Duodenal mucosa (tissue), 2 donors: ENCODE measurements around the gene CKLF.

Source experiments
- H3K27ac ChIP-seq: one replicate; pipeline ENCODE4 v1.7.0; 2013; ENCODE audit warnings: low read depth, low read length
- H3K27me3 ChIP-seq, 2 donors: one replicate each; pipeline ENCODE4 v1.7.0; 2013; ENCODE audit warnings: low read length in 2 of 2, control low read depth in 1 of 2; ENCODE audit not compliant: insufficient read depth in 2 of 2, control insufficient read depth in 1 of 2
- H3K36me3 ChIP-seq, 2 donors: one replicate each; pipeline ENCODE4 v1.7.0; 2013; ENCODE audit warnings: low read length in 2 of 2, control low read depth in 1 of 2; ENCODE audit not compliant: insufficient read depth in 2 of 2, control insufficient read depth in 1 of 2
- H3K4me1 ChIP-seq, 2 donors: one replicate each; pipeline ENCODE4 v1.7.0; 2013; ENCODE audit warnings: low read length in 2 of 2, control low read depth in 1 of 2; ENCODE audit not compliant: insufficient read depth in 2 of 2, control insufficient read depth in 1 of 2
- H3K4me3 ChIP-seq, 2 donors: one replicate each; pipeline ENCODE4 v1.7.0; 2013; ENCODE audit warnings: low read length in 2 of 2, low read depth in 1 of 2
- H3K9ac ChIP-seq, 2 donors: one replicate each; pipeline ENCODE4 v1.7.0; 2013; ENCODE audit warnings: low read length in 2 of 2, low read depth in 1 of 2
- H3K9me3 ChIP-seq, 2 donors: one replicate each; pipeline ENCODE4 v1.7.0; 2013; ENCODE audit warnings: low read length in 2 of 2, control low read depth in 1 of 2; ENCODE audit not compliant: control insufficient read depth in 1 of 2

Gene CKLF

DNA sequence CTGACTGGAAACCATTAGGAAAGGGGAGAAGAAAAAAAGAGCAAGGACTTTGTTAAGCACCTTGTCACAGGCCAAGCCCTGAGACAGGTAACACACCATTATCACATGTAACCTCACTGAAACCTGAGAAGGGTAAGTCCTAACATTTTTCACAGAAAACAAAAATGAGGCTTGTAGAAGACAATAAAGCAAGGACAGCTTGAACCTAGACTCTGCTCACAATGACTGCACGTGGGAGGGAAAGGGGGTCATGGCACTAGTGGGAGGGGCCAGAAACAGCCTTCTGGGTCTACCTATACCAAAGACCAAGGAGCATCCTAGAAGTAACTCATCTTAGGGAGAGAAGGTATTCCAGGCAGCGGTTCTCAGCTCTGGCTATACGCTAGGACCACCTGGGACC lies 10.0 kb upstream of the CKLF start:
- no peak overlapping the region for H3K4me3 ChIP-seq
- H3K27me3 ChIP-seq = no peaks in the 10 kb centered on the region
- H3K9ac ChIP-seq = no peak overlapping the region
- no peaks in the 10 kb centered on the region for H3K9me3 ChIP-seq
- H3K27ac ChIP-seq = no peak overlapping the region
- H3K4me1 ChIP-seq = peaks cover 5 to 11% of the 10 kb centered on the region in 2 donors
- peaks cover 0 to 6% of the 10 kb centered on the region in 2 donors for H3K36me3 ChIP-seq

DNA sequence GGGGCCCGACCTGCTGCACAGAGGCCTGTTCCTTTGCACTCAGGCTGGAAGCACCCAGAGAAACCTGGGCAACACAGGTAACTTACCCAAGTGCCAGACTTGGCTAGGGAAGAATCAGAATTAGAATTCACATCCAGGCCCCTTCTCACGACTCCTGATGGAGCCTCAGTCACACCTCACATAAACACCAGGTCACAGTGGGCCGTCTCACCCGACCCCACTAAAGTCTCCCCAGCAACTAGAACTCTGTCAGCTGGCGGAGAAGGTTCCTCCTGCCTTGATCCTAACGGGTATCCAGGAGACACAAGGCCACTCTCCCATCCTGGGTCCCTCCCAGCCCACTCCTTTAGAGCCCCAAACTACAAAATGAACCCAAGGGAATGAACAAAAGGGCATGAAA lies 8.8 kb upstream of the CKLF start:
- no peak overlapping the region for H3K4me3 ChIP-seq
- peaks cover 0 to 4% of the 10 kb centered on the region in 2 donors for H3K36me3 ChIP-seq
- peaks cover 10 to 13% of the 10 kb centered on the region in 2 donors for H3K4me1 ChIP-seq
- H3K9me3 ChIP-seq = no peaks in the 10 kb centered on the region
- H3K27me3 ChIP-seq = no peaks in the 10 kb centered on the region
- H3K27ac ChIP-seq = no peak overlapping the region
- no peak overlapping the region for H3K9ac ChIP-seq

DNA sequence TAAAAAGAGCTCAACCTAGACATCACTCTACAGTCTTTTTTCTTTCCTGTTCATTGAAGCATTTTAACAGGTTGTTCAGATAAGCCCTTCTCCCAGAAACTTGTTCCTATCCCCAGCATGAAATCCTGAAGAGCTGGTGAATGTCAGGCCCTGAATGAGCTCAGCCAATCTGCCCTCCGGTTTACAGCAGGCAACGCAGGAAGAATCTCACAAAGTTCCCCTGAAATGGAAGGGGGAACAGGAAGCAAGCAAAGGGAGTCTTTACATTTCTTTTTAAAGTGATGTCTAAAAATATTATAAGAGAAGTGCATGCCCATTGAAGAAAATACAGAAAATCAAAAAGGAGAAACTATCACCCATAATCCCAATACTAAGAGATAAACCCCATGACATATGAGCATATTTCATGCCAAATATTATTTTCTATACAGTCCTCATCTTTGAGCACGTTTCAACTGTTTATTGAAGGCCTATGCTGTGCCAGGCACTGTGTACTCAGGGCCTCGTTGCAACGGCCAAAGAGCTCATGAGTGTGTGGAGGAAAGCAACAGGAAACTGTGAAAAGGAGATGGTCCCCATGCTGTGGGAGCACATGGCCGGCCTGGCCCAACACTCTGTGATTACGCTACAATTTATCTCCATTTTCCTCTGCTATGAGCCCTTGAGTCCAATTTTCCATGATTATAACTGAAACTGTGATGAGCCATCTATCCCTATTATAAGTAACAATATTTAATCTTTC lies 8.2 kb upstream of the CKLF start:
- Histone ChIP-seq H3K4me3 (no peak overlapping the region), H3K36me3 (peaks cover 0 to 4% of the 10 kb centered on the region in 2 donors), H3K9ac (no peak overlapping the region), H3K27ac (no peak overlapping the region), H3K9me3 (no peaks in the 10 kb centered on the region), H3K27me3 (no peaks in the 10 kb centered on the region), H3K4me1 (peaks cover 9 to 13% of the 10 kb centered on the region in 2 donors)

DNA sequence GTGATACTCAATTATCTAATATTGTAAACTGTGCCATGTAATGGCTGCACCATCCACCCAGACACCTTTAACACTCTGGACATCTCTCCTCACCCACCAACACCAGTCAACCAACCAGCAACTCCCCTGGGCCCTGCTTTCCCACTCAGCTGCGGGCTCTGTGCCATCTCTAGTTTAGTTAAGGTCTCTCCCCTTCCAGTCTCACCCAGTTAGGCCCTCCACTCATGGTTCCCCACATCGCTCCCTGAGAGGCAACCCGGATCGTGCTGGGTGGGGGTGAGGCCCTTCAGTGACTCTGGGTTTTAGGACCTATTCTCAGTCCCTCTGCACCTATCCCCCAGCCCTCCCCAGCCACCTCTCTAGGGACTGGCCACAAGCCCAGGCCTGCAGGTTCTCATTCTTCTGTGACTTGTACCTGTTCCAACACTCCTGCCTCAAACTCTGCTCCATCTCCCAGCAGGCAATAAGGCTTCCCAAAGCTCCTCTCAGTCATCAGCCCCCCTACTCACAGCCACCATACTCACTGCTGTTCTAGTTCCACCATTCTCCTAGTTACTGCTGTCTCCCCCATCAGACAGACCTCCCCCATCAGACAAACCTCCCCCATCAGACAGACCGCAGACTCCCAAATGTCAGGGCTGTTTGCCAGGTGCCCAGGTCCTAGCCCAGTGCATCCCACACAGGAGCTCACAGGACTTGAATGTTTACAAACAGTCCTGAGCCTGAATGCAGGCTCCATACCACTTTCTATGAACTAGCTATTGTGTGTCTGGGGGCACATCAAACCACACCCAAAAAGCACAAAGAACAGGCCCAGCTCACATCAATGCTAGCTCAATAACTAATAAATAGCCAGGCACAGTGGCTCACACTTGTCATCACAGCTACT lies 5.0 kb upstream of the CKLF start:
- no peak overlapping the region for H3K4me3 ChIP-seq
- no peak overlapping the region for H3K9ac ChIP-seq
- H3K9me3 ChIP-seq = no peaks in the 10 kb centered on the region
- H3K27me3 ChIP-seq = no peaks in the 10 kb centered on the region
- no peak overlapping the region for H3K27ac ChIP-seq
- H3K36me3 ChIP-seq = peaks cover 0 to 4% of the 10 kb centered on the region in 2 donors
- peaks cover 22 to 37% of the 10 kb centered on the region in 2 donors for H3K4me1 ChIP-seq

DNA sequence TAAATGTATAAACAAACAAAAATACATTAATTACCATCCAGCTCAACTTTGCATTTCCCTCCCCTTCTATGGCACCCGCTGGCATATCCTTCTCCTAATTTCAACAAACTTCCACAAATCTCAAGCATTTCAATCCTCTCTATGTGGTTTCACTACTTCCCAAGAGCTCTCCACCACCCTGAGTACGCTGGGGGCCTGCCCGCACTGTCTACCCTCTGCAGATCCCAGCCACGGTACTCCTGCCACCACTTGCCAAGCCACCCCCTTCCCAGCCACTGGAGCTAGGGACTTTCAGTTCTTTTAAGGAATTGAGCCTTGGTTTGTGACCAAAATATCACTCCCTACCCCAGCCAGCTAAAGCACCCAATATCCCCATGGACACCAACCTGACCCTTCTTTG lies 4.3 kb upstream of the CKLF start:
- H3K27ac ChIP-seq = no peak overlapping the region
- H3K9me3 ChIP-seq = no peaks in the 10 kb centered on the region
- H3K36me3 ChIP-seq = peaks cover 0 to 4% of the 10 kb centered on the region in 2 donors
- H3K4me1 ChIP-seq = peaks cover 22 to 40% of the 10 kb centered on the region in 2 donors
- no peak overlapping the region for H3K4me3 ChIP-seq
- no peak overlapping the region for H3K9ac ChIP-seq
- no peaks in the 10 kb centered on the region for H3K27me3 ChIP-seq

DNA sequence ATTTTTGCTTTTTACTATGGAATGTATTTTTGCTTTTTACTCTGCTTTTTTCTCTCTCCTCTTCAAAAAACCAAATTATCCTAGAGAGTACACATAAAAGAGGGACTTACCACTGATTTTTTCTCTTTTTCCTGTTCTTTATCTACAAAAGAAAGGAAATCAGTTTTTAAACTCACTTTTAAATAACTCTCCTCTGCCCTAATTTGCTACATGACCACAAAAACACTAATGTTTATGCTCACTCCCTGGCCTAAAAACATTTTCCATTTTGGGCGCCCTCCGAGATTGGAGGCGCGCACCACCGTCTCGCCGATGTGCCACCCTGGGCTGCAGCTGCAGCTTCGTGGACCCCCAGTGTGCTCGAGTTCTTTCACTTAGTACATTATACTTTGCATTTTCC lies 3.5 kb upstream of the CKLF start:
- Histone ChIP-seq H3K4me1 (peaks cover 29 to 44% of the 10 kb centered on the region in 2 donors), H3K36me3 (peaks cover 0 to 4% of the 10 kb centered on the region in 2 donors), H3K4me3 (peak overlapping the region; percentile 69 to 79), H3K9ac (peak overlapping the region; percentile 85 to 95), H3K27ac (no peak overlapping the region), H3K27me3 (no peaks in the 10 kb centered on the region), H3K9me3 (no peaks in the 10 kb centered on the region)

DNA sequence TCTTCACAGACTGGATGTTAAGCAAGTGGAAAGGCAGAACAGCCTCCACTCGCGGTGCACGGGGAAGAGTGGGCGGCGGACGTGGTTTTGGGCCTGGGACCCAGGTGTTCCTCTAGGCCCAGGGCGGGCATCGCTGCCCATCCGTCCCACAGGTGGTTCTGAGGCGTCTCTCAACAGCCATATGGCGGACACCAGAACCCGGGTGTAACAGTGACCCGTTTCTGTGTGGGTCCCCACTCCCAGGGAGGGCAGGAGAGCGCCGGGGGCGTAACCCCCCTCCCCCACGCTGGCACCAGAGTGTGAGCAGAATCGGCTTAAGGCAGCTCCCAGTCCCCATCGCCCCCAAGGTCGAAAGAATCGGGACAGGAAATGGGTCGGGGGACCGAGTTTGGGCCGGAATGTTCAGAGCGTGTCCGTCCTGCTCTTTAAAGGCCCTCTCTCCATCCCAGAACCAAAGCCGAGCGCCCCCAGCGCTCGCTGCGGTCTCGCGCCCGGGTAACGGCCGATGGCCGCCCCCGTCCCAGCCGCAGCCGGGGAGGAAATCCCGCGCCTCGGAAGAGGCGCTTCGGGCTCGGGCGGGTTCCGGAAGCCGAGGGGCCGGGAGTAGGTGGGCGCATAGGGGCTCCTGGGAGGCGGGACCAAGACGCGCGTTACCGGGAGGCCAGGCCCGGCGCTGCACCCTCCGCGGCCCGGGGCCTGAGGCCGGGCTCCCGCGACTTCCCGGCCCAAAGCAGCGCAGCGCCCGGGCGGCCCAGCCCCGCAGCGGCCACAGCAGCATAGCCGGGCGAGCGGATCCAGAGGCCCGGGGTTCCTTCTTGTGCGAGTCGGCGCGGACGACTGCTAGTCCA lies 2.9 kb upstream of the CKLF start, which contains the start of gene TK2:
TSS of gene TK2 (minus strand) at position 839 of the 848 bp plus-strand sequence. CDS start at position 778, 61 bp downstream.
- Histone ChIP-seq H3K9ac (peak within 1 kb of the TSS; percentile 85 to 95), H3K36me3 (no peaks in the 10 kb centered on the region), H3K4me1 (peaks cover 31 to 44% of the 10 kb centered on the region in 2 donors), H3K27me3 (no peaks in the 10 kb centered on the region), H3K27ac (peak within 1 kb of the TSS; percentile 84), H3K9me3 (no peaks in the 10 kb centered on the region), H3K4me3 (peak within 1 kb of the TSS; percentile 69 to 79)

DNA sequence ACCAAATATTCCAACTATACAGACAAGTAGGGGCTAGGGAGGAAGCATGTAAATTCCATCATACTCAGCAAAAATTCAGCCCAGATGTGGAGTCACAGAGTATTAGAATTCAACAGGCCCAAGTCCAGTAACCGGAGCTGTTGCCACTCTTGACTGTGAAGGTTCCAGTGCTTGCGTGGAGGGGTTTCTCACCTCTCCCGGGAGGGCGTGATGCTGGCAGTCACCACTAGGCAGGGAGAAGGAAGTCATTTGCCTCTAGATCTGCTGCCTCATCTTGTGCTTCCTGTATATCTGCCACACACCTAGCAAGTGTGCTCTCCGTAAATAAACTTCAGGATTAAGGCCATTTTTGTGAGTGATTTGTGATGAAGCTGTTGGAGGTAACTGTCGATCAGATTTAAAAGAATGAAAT lies 1.0 kb upstream of the CKLF start:
- Histone ChIP-seq H3K4me3 (peak overlapping the region in 1 of 2 donors; percentile 87), H3K27me3 (no peaks in the 10 kb centered on the region), H3K36me3 (no peaks in the 10 kb centered on the region), H3K9ac (peak overlapping the region; percentile 38 to 76), H3K27ac (peak overlapping the region; percentile 90), H3K4me1 (peaks cover 31 to 44% of the 10 kb centered on the region in 2 donors), H3K9me3 (no peaks in the 10 kb centered on the region)

DNA sequence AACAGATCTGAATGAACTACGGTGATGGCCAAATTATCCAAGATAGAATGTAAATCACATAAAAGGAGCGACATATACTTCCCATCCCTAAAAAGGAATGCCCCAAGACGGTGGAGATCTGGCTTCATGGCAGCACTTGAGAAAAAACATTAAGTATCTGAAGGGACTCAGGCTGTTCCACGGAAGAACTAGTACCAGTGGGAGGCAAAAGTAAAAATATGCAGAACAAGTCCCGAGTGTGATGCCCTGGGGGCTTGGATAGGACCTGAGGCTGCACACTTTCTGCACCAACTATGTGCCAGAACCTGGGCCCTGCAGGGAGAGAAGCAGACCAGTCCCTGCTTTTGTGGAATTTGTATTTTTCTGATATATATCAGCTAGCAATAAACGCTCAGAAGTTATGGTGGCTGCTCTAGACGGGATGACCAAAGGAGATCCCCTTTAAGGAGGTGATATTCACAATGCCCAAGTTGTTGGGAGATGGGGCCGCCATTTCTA lies 539 bp upstream of the CKLF start:
- Histone ChIP-seq H3K4me1 (peaks cover 31 to 44% of the 10 kb centered on the region in 2 donors), H3K27ac (peak overlapping the region; percentile 90), H3K9me3 (no peaks in the 10 kb centered on the region), H3K9ac (peak overlapping the region; percentile 73 to 76), H3K27me3 (no peaks in the 10 kb centered on the region), H3K36me3 (no peaks in the 10 kb centered on the region), H3K4me3 (peak overlapping the region; percentile 80 to 87)
